Measurements from ENCODE around the gene EXOC6.
A peak's percentile ranks its signal among the peaks of the same experiment; 100 is the strongest.
"Not testable (repeated sequence)": the region's sequence is repeated elsewhere in the genome, so short reads cannot be mapped to it uniquely, and the experiment has no call there.

EXOC6 gene

DNA sequence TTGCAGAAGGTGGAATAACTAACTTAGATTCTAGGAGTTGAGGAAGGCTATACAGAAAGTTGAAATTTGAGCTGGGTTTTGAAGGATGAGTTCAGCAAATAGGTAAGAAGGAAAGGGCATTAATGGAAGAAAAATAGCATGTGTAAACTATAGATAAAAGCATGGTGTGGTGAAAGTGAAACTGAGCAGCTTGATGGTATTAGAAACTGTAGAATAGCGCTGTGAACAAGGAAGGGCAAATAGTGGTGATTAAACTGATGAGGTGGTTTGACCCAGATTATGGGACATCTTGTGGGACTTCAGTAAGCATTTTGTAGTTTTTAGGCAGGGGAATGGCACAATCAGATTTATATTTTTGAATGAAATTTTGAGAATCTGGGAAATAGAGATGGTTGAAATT is 90.5 kb downstream of the EXOC6 start:
- no peak for DNase-seq (ENCODE audit: low read depth in 3 of 3)

DNA sequence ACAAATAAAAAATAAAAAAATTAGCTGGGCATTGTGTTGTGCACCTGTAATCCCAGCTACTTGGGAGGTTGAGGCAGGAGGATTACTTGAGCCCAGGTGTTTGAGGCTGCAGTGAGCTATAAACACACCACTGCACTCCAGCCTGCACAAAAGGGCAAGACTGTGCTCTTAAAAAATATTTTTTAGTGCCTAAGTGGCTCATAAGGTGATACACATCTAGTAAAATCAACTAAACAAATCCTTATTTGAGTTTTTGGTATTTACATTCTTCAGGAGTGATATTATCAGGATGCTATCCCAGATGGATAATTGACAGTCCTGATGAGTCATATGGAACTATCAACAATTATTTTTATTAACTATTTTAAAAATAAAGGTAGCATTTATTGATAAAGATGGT is 93.9 kb downstream of the EXOC6 start:
- DNase-seq (ENCODE audit: low read depth in 3 of 3) = no peak

DNA sequence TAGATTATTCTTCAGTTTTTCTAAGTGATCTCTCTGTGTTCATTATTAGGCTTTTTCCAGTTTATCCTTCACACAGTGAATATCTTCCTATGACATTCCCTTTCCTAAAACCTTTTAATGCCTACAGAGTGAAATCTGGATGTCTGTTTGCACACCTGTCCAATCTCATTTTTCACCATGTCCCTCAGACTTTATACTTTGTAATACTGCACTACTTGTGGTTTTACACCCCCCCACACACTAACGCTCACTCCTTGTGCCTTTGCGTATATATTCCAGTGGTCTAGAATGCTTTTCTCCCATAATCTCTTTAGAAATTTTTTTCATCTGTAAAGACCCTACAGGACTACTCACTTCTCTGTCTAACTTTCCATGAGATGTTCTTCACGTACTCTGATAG is 98.2 kb downstream of the EXOC6 start:
- DNase-seq (ENCODE audit: low read depth in 3 of 3) = no peak

DNA sequence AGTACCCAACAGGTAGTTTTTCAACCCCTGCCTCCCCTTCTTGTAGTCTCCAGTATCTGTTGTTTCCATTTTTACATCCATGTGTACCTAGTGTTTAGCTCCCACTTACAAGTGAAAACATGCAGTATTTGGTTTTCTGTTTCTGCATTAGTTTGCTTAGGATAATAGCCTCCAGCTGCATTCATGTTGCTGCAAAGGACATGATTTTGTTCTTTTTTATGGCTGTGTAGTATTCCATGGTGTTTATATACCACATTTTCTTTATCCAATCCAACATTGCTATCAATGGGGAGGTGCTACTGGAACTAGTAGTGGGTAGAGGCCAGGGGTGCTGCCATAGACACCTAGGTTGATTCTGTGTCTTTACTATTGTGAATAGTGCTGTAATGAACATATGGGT is 104.3 kb downstream of the EXOC6 start:
- DNase-seq (ENCODE audit: low read depth in 3 of 3) = not testable (repeated sequence)

DNA sequence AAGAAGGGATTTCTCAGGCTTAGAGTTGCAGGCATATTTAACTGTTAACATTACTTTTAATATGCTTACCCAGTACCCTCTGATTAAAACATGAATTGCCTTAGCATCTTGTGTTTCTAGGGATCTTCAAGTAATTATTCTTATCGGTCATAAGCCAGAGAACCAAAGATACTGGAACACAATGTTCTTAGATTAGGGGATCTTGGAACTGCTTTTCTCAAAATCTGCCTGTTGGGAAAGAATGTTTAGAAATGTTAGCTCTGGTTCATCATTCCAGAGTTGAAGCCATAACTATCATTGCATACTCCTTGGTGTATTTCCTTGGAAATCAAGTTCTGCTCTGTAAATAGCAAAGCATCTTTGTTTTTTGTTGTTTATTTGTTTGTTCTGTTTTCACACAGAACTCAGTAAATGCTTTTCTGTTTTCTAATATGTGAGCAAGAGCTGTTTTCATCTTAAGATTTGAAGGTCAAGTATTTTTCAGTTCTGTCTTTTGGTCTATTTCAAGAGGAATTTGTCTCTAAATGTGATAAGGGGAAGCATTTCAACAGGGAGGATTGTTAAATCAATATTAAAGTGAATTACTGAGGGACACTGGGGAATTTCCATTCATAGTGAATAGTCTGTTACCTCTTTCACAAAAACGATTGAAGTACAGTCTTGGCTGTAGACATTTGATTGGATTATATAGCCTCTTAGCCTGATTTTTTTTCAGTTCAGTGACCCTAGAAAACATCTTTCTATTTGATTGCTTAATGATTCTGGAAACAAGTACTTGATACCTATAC is 109.1 kb downstream of the EXOC6 start:
- DNase-seq (ENCODE audit: low read depth in 3 of 3) = no peak

DNA sequence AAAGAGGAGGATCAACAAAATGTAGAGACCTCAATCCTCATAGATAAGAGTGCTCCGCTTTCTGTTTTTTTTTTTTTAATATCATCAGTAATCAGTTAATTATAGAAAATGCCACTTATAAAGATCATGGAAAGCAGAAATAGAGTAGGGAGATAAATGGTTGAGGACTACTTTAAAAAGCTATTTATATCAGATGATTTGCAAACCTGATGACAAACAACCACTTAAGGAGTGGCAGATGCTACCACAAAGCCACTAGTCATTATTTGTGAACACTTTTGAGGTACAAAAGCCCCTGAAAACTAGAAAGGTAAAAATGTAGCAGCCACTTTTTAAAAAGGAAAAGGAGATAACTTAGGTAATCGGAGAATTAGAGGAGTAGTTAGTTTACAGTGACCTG is 113.3 kb downstream of the EXOC6 start:
- DNase-seq (ENCODE audit: low read depth in 3 of 3) = no peak

DNA sequence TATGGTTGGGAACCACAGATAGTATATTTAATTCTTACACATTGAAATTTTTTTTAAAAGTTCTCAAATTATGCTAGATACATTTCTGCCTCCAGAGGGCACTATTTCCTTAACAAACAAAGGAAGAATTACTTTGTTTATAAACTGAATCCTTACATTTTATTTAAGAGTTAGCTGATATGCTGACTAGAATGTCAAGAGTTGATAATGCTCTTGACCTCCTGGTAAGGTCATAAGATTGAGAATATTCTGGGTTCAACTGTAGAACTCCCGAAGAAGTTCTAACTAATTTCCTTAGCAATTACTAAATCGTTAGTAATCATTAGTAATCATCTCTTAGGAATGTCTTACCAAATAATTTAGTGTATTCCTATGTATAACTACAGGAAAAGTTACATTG is 117.0 kb downstream of the EXOC6 start:
- peak in 1 of 3 donors; percentile 2 for DNase-seq (ENCODE audit: low read depth in 3 of 3)

DNA sequence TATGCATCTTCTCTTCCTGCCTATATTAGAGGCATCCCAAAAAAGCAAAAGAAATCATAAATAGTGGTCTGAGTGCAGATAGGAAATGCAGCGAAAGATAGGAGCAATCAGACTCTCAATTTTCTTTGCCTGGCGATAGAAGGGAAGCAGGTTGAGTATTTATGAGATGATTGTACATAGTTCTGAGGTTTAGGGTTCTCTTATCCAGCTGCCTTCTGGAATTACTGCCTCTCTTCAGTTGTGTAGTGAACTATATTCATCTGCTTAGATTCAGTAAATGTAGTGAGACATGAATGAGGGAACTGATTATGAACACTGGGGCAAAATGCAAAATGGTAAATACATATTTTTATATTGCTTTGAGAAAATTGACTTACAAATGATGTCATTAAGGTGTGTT is 119.3 kb downstream of the EXOC6 start:
- no peak for DNase-seq (ENCODE audit: low read depth in 3 of 3)

DNA sequence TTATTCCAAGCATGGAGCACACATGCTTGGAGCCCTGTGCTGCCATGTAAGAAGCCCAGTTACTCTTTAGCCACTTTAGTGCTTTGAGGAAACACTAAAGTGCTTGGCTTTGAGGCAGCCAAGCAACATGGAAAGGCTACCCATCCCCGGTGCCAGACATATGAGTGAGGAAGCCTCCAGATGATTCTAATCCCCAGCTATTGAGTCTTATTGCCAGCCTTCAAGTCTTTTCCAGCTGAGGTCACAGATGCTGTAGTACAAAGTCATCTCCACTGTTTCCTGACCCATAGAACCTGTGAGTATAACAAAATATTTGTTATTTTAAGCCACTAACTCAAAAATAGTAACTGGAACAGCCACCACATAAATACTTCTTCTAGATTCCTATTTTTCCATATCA is 120.8 kb downstream of the EXOC6 start:
- no peak for DNase-seq (ENCODE audit: low read depth in 3 of 3)

DNA sequence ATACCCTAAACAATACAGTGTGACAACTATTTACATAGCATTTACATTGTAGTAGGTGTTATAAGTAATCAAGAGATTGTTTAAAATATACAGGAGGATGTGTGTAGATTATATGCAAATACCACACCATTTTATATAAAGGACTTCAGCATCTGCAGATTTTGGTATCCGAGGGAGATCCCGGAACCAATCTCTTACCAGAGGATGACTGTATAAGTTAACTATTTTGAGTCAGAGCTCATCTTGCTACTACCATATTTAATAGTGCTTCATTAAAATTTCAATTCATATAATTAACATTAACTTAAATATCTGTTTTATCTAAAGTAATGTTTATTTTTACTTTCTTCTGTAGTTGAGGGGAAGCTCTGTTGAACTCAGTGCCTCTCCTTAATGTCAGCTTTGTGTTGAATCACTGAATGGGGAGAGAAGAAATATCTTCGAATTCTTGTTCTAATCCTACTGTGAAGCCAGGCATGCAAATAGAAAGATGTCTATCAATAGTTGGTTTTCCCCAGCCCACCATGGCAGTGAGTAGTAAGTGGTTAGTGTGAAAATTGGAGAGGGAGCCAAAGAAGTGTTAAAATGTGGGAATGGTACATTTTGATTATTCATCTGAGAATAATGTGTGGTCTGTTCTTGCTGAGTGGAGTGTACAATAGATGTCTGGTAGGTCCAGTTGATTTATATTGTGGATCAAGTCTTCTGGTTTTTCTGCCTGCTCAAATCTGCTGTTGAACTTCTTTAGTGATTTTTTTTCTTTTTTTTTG is 122.2 kb downstream of the EXOC6 start:
- no peak for DNase-seq (ENCODE audit: low read depth in 3 of 3)

DNA sequence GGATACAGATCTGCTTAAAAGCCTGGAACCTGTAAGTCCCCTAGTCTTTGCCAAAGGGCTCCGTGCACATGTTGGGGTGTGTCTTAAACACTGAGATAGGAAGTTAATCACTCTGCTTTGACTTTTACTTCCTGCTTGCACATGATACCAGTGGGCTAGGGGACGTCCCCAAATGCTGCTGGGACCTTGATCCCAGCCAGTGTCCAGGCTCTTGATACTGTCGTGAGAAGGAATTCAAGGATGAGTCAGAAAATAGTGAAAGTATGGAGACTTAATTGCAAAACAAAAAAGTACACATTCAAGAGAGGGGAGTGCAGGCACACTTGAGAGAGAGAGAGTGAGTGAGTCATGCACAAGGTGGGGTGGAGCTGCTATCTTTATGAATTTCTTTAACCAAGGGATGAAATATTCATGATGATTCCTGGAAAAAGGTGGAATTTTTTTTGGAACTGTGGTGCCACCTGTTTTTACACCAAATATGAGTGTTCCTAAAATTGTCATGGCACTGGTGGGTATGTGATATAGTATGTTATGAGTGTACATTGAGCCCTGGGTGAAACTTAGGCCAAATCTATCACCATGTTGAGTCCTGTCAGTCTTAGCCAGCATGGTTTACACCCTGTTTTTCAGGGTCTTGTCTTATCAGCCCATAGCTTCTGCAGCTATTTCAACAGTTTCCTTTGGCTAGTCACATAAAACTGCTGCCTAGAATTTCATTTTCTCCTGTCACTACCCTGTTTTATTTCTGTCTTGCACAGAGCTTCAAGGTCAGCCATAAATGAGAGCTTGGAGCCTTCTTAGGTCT is 123.9 kb downstream of the EXOC6 start:
- DNase-seq (ENCODE audit: low read depth in 3 of 3) = no peak

DNA sequence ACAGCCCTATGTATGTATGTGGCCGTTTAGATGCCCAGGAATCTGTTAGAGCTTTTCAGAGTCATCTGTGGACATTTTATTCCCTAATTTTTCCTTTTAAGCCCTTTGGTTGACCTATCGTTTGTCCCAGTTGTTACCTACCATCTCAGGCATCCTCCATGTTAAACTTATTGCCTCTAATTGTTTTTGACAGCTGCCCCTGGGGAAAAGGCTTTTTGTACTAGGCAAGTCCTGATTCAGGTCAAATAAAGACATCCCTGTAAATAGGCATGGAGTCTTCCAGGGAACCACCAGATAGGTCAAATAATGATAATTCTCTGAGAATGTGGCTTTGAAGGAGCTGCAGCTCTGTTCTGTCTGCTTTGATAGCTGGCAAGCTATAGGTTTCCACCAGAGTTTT is 124.6 kb downstream of the EXOC6 start:
- DNase-seq (ENCODE audit: low read depth in 3 of 3) = no peak

DNA sequence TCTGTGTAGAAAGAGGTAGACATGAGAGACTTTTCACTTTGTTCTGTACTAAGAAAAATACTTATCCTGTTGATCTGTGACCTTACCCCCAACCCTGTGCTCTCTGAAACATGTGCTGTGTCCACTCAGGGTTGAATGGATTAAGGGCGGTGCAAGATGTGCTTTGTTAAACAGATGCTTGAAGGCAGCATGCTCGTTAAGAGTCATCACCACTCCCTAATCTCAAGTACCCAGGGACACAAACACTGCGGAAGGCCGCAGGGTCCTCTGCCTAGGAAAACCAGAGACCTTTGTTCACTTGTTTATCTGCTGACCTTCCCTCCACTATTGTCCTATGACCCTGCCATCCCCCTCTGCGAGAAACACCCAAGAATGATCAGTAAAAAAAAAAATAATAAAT is 128.0 kb downstream of the EXOC6 start:
- not testable (repeated sequence) for DNase-seq (ENCODE audit: low read depth in 3 of 3)

DNA sequence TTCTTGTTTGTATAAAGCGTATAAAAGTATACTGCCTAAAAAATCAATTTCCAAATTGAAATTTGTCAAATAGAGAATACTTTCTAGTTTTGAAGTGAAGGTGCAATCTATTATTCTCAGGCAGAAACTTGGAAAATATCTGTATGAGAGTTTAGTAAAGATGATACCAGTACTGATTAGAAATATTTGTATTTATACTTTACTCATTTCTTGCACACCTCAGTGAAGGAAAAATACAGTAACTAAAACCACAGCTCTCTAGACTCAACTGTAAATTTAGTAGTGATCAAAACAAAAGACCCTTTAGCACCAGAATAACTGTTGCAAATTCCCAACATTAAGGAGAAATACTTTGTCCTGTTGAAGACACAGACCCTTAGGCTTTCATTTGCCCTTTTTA is 140.9 kb downstream of the EXOC6 start:
- no peak for DNase-seq (ENCODE audit: low read depth in 3 of 3)

DNA sequence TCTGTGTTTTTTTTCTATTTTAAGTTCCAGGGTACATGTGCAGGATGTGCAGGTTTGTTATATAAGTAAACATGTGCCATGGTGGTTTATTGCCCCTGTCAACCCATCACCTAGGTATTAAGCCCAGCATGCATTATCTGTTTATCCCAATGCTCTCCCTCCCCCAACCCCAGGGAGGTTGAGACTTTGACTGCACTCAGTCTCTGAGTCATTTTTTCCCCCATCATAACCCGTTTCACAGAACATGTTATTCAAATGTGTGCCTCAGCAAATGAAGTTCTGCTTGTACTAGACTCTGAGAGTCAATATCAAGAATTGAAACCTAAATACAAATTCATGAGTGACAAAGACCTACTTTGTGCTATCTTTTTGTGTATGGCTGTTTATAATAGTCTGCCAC is 142.3 kb downstream of the EXOC6 start:
- peak in 2 of 3 donors; percentile 0 to 3 for DNase-seq (ENCODE audit: low read depth in 3 of 3)

DNA sequence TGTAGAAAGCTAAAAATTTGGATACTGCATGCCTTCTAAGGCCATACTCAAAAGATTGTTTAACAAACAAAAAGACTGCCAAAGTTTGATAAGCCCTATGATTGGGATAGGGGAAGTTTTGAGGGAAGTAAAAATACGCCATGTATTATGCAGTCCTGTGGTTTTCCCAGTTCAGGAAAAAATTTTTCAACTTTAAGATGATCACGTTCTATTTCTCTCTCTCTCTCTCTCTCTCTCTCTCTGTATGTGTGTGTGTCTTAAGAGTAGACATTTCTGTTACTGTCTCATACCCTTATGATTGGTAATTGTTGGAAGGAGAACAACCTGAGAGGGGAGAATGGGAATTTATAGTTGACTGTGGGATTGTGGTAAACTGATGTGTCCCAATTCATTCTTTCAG is 143.2 kb downstream of the EXOC6 start:
- DNase-seq (ENCODE audit: low read depth in 3 of 3) = no peak

DNA sequence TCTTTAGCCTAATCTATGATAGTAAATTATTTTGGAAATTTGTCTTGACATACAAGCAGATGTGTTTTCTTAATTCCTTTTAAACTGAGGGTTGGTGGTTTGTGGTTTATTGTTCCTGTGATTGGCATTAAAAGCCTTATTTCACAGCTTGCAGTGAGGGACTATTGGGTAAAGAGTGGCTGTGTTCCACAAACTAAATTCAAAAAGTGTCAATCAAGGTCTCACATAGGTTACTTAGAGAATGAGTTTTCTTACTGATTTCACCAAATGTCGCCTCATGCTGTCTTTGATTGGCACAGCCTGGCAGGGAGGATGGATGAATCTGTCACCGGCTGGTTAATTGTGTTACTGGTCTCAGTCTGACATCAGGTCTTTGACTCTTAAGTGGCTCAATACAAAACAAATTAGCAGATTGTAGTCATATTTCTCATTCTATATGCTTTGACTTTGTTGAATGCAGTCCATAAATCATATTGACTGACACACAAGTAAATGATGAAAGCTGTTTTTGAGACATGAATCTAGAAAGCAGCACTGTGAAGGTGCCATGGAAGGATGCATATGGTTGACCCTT is 145.5 kb downstream of the EXOC6 start:
- DNase-seq (ENCODE audit: low read depth in 3 of 3) = no peak

DNA sequence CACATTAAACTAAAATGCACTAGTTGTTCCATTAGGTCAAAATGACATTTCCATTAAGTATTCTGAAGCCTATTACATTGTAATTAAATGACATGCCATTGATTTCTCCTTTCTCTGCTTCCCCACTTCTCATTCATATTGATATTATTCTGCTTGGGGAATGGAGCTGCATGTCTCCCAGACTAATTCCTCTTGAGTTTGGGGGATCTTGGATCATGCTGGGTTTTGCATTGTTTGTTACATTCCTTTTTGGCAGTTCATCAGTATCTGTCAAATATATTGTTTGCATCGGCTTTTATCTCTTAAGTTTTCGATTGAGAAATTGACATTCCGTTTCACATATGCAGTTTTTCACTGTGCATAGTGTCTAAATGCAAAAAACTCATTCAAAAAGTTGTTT is 147.2 kb downstream of the EXOC6 start:
- DNase-seq (ENCODE audit: low read depth in 3 of 3) = no peak

DNA sequence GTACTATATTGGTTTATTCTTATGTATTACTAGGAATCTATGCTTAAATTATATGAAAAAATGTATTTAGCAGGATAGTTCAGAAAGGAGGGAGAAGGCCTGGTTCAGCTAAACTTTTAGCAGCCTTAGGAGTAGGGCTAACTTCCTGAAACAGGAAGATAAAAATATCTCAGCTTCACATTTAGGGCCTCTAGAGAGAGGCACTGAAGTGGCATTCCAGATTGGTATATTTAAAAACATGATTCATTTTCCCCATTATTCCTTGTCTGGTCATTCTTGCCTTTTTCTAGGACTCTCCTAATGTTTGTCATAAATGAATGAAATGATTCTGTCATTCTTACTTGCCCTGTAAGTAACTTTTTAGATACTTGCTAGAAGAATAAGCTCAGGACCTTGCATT is 149.3 kb downstream of the EXOC6 start:
- DNase-seq (ENCODE audit: low read depth in 3 of 3) = no peak

DNA sequence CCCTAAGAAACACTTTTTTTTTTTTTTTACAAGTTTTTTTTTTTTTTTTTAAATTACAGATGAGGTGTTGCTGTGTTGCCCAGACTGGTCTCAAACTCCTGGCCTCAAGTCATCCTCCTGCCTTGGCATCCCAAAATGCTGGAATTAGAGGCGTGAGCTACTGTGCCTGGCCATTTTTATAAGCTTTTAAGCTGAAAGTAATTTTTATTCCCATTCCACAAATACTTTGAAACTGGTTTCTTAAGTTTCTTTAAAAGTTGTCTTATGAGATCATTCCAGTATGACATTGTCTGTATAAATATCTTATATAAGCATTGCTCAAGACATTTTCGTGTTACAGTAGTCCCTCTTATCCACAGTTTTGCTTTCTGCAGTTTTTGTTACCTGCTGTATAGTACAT is 150.9 kb downstream of the EXOC6 start:
- DNase-seq (ENCODE audit: low read depth in 3 of 3) = no peak

DNA sequence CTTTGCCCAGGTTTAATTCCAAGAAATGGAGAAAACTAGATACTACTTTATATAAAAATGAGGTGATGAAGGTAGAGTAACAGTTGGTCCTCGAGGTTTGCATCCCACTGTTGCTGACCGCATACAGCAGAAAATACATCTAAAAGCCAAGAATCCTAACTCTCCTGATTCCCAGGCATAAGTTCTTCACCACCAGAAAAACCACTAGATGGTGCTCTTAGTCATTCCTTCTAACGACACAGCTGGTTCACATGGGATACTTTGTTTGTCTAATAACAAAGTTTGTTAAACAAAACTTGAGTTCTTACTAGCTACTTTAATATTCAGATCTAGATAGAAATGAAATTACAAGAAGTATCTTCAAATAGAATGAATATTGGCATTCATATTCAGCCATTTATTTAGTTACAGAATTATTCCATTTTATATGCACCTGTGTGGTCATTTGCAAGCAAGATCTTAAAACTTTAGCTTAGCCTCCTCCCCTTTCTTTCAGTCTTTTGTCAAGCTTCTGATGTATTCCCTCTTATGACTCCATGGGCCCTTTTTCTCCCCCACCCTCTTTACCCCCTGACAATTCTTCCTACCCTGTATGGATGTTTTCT is 158.2 kb downstream of the EXOC6 start:
- no peak for DNase-seq (ENCODE audit: low read depth in 3 of 3)

DNA sequence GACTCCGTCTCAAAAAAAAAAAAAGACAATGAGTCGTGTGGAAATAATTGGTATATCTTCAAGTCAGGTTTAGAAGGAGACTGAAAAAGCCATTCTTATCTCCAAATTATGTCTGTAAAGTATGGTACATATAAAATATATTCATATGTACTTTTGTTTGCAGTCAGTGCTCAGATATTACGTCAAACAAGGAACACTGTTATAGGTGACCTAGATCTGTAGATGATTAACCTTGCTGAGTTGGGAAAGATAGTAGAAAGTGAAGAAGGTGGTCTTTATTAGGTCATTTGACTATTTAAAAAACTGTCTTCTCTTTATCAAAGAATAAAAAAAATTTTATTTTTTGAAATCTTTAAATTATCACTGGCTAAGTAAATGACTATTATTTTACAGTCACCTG is 167.4 kb downstream of the EXOC6 start:
- DNase-seq (ENCODE audit: low read depth in 3 of 3) = no peak
